NCI-H2107 (cell line): Measurements from ENCODE around the gene SOCS3.

ENCODE experiments used
- DNase-seq: peaks from one replicate; lab custom pipeline; 2025; lab: John Stamatoyannopoulos, UW

The SOCS3 gene

GRCh38 chr17:78390241-78391050 lies 30.6 kb upstream of the SOCS3 start:
- DNase-seq = no peak

GRCh38 chr17:78387977-78388941 lies 28.4 kb upstream of the SOCS3 start:
- no peak for DNase-seq

- DNase-seq = no peak
Observed at GRCh38 chr17:78384479-78385175, 24.8 kb upstream of the SOCS3 start.

GRCh38 chr17:78383725-78384471 lies 24.0 kb upstream of the SOCS3 start:
- no peak for DNase-seq

- DNase-seq = no peak
Observed at GRCh38 chr17:78381601-78382232, 21.8 kb upstream of the SOCS3 start.

- no peak for DNase-seq
Observed at GRCh38 chr17:78380370-78380769, 20.5 kb upstream of the SOCS3 start.

GRCh38 chr17:78379131-78379491 lies 19.2 kb upstream of the SOCS3 start:
- DNase-seq = no peak

- no peak for DNase-seq
Observed at GRCh38 chr17:78378225-78379130, 18.6 kb upstream of the SOCS3 start, which contains the start of gene PGS1. PGS1 (plus strand) TSS chr17:78378649; CDS start chr17:78378666, 17 bp downstream.

- DNase-seq = no peak
Observed at GRCh38 chr17:78377858-78378224, 18.0 kb upstream of the SOCS3 start.

GRCh38 chr17:78376161-78376560 lies 16.3 kb upstream of the SOCS3 start:
- no peak for DNase-seq

GRCh38 chr17:78375401-78376151 lies 15.7 kb upstream of the SOCS3 start:
- DNase-seq = no peak

GRCh38 chr17:78374631-78375274 lies 14.9 kb upstream of the SOCS3 start:
- DNase-seq = no peak

- DNase-seq = no peak
Observed at GRCh38 chr17:78374189-78374588, 14.3 kb upstream of the SOCS3 start.

- DNase-seq = no peak
Observed at GRCh38 chr17:78372841-78373240, 13.0 kb upstream of the SOCS3 start.

- no peak for DNase-seq
Observed at GRCh38 chr17:78371056-78371455, 11.2 kb upstream of the SOCS3 start.

GRCh38 chr17:78369791-78370381 lies 10.0 kb upstream of the SOCS3 start:
- DNase-seq = no peak

- DNase-seq = no peak
Observed at GRCh38 chr17:78368854-78369495, 9.1 kb upstream of the SOCS3 start.

- no peak for DNase-seq
Observed at GRCh38 chr17:78368348-78368747, 8.5 kb upstream of the SOCS3 start.
